ENCODE results near the gene TUBB6.

DNA sequence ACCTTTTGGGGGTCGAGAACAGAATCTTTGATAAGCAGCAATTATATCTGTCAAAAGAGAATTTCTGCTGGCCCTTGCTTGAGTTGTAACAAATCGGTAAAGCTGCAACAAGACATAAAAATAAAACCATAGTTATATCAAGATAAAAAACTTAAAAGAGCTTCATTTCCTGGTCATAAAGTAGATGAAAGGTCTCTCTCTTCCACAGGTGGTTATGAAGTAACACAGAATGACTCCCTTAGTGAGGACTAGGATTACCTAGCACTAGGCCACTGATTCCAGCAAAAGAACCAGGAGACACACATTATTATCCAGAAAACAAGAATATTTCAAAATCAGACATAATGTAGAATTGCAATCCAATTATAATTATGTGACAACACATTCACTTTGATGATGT, 63.5 kb downstream of the TUBB6 start:
- no peak for TF ChIP-seq CTCF (conservative IDR thresholded peaks at IDR 0.05)
- no peak for TF ChIP-seq EZH2 (IDR thresholded peaks at IDR 0.05; ENCODE audit: low read depth)
